ENCODE measurements around the gene SPRN.

Gene SPRN

GRCh38 chr10:133444342-133445267 lies 20.2 kb upstream of the SPRN start:
- no peaks in the 10 kb centered on the region for H3K27me3 ChIP-seq (ENCODE audit: insufficient read depth, poor library complexity, severe bottlenecking)
- TF ChIP-seq SPI1 (IDR thresholded peaks at IDR 0.05; ENCODE audit: borderline replicate concordance, low read depth) (no peak), REST (IDR thresholded peaks at IDR 0.05; ENCODE audit: insufficient replicate concordance, low read depth) (no peak), GABPA (IDR thresholded peaks at IDR 0.05; ENCODE audit: low read depth) (no peak), POLR2AphosphoS5 (IDR thresholded peaks at IDR 0.05; ENCODE audit: low read depth) (no peak)
- TF ChIP-seq, protein P1, sequence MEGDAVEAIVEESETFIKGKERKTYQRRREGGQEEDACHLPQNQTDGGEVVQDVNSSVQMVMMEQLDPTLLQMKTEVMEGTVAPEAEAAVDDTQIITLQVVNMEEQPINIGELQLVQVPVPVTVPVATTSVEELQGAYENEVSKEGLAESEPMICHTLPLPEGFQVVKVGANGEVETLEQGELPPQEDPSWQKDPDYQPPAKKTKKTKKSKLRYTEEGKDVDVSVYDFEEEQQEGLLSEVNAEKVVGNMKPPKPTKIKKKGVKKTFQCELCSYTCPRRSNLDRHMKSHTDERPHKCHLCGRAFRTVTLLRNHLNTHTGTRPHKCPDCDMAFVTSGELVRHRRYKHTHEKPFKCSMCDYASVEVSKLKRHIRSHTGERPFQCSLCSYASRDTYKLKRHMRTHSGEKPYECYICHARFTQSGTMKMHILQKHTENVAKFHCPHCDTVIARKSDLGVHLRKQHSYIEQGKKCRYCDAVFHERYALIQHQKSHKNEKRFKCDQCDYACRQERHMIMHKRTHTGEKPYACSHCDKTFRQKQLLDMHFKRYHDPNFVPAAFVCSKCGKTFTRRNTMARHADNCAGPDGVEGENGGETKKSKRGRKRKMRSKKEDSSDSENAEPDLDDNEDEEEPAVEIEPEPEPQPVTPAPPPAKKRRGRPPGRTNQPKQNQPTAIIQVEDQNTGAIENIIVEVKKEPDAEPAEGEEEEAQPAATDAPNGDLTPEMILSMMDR (IDR thresholded peaks at IDR 0.05; ENCODE audit: insufficient read depth, low read length): no peak
- no peak overlapping the region for H3K27ac ChIP-seq (replicated peaks)
- no peak for DNase-seq (ENCODE audit: low read depth in 1 of 2, low spot score in 1 of 2)
- H3K4me3 ChIP-seq (replicated peaks; ENCODE audit: insufficient read depth, low read length): no peak overlapping the region

GRCh38 chr10:133442967-133443924 lies 18.8 kb upstream of the SPRN start:
- no peak overlapping the region for H3K4me3 ChIP-seq (replicated peaks; ENCODE audit: insufficient read depth, low read length)
- H3K27me3 ChIP-seq (ENCODE audit: insufficient read depth, poor library complexity, severe bottlenecking): no peaks in the 10 kb centered on the region
- TF ChIP-seq SPI1 (IDR thresholded peaks at IDR 0.05; ENCODE audit: borderline replicate concordance, low read depth): no peak
- TF ChIP-seq GABPA (IDR thresholded peaks at IDR 0.05; ENCODE audit: low read depth): no peak
- TF ChIP-seq POLR2AphosphoS5 (IDR thresholded peaks at IDR 0.05; ENCODE audit: low read depth): no peak
- no peak for TF ChIP-seq REST (IDR thresholded peaks at IDR 0.05; ENCODE audit: insufficient replicate concordance, low read depth)
- TF ChIP-seq, protein P1 (IDR thresholded peaks at IDR 0.05; ENCODE audit: insufficient read depth, low read length): no peak
- peak overlapping the region; percentile 59 for H3K27ac ChIP-seq (replicated peaks)
- no peak for DNase-seq (ENCODE audit: low read depth in 1 of 2, low spot score in 1 of 2)

DNA sequence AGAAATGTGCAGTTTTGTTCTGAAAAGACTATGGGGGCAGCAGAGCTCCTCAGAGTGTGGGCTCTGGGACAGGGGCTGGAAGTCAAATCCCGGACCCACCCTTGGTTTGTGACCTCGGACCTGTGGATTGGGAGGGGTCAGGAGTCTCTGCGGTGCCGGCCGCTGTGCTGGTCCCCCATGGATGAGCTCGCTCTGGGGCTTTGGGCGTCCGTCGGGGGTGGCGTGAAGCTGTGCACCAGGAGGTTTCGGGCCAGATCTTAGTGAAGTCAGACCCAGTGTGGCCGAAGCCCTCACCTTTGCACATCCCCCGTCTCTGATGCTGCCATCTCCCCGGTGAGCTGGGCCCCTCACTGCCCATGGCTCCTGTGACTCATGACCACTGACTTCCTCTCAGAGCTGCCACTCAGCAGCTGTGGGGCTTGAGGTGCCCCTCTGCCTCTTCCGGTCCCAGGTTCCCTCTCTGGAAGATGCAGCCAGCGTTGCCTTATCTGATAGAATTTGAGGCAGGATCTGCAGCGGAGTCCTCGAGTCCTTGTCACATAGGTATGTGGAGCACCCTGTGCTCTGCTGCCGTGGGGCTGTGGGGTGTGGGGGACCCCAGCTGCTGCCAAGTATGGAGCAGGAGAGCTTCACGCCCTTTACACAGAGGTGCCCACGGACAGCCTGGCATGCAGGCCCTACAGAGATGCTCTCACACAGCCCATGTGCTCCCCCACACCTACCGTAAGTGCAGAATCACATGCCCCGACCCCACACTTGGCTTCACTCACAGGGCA lies 18.0 kb upstream of the SPRN start:
- Histone ChIP-seq H3K4me3 (replicated peaks; ENCODE audit: insufficient read depth, low read length) (peak overlapping the region; percentile 31), H3K27ac (replicated peaks) (peak overlapping the region; percentile 59), H3K27me3 (ENCODE audit: insufficient read depth, poor library complexity, severe bottlenecking) (no peaks in the 10 kb centered on the region)
- peak; percentile 61 to 85 for DNase-seq (ENCODE audit: low read depth in 1 of 2, low spot score in 1 of 2)
- TF ChIP-seq REST (IDR thresholded peaks at IDR 0.05; ENCODE audit: insufficient replicate concordance, low read depth) (no peak), SPI1 (IDR thresholded peaks at IDR 0.05; ENCODE audit: borderline replicate concordance, low read depth) (peak; percentile 95), POLR2AphosphoS5 (IDR thresholded peaks at IDR 0.05; ENCODE audit: low read depth) (0 out of 2 replicates have a peak, but pooled peaks have one; percentile 26), GABPA (IDR thresholded peaks at IDR 0.05; ENCODE audit: low read depth) (peak; percentile 65)
- TF ChIP-seq, protein P1 (IDR thresholded peaks at IDR 0.05; ENCODE audit: insufficient read depth, low read length): no peak
